HepG2 (cell line): ENCODE data around the gene SDHD. TPM values are rescaled to one million over a fixed set of nuclear protein-coding genes. Genes with fewer than 3 reads are reported as not detected.
A peak's percentile ranks its signal among the peaks of the same experiment; 100 is the strongest.

Experiments used
- ATF1 ChIP-seq: IDR thresholded peaks from 2 replicates; pipeline ENCODE4 v1.6.1; 2016; ENCODE audit warnings: mild to moderate bottlenecking, control low read depth
- FUBP1 ChIP-seq: sonication (generic); formaldehyde crosslinking; IDR thresholded peaks from 2 replicates; pipeline ENCODE4 v1.5.1; 2020; ENCODE audit warnings: missing genetic modification reagents, mild to moderate bottlenecking, borderline replicate concordance
- GTF3A ChIP-seq: sonication (generic); formaldehyde crosslinking; conservative IDR thresholded peaks from 2 replicates; pipeline ENCODE4 v1.4.0; 2020; ENCODE audit warnings: mild to moderate bottlenecking, missing genetic modification reagents
- KMT2A ChIP-seq: sonication (generic); formaldehyde crosslinking; IDR thresholded peaks from 2 replicates; pipeline ENCODE4 v1.4.0; 2020; ENCODE audit warnings: missing genetic modification reagents
- NFKBIZ ChIP-seq: IDR thresholded peaks from 2 replicates; pipeline ENCODE4 v1.6.1; 2018; ENCODE audit warnings: missing genetic modification reagents, missing compliant biosample characterization
- SMAD9 ChIP-seq: sonication (generic); formaldehyde crosslinking; IDR thresholded peaks from 2 replicates; pipeline ENCODE4 v1.5.1; 2020; ENCODE audit warnings: mild to moderate bottlenecking, missing genetic modification reagents
- SNAPC4 ChIP-seq: sonication (generic); formaldehyde crosslinking; IDR thresholded peaks from 2 replicates; pipeline ENCODE4 v1.4.0; 2020; ENCODE audit warnings: mild to moderate bottlenecking, missing genetic modification reagents
- TBX2 ChIP-seq: sonication (generic); formaldehyde crosslinking; IDR thresholded peaks from 2 replicates; pipeline ENCODE4 v1.5.0; 2020; ENCODE audit warnings: missing genetic modification reagents, mild to moderate bottlenecking, borderline replicate concordance
- TRAFD1 ChIP-seq: sonication (generic); formaldehyde crosslinking; IDR thresholded peaks from 2 replicates; pipeline ENCODE4 v1.5.1; 2020; ENCODE audit warnings: missing genetic modification reagents, mild to moderate bottlenecking, borderline replicate concordance
- U2AF1 ChIP-seq: fragments of 200-400 bp; formaldehyde crosslinking; optimal IDR thresholded peaks from 2 replicates; pipeline ENCODE3; 2017; ENCODE audit warnings: mild to moderate bottlenecking, low read depth, low read length
- ZBTB44 ChIP-seq: sonication (generic); formaldehyde crosslinking; IDR thresholded peaks from 2 replicates; pipeline ENCODE4 v1.4.0; 2020; ENCODE audit warnings: missing genetic modification reagents
- ZBTB8A ChIP-seq: sonication (generic); formaldehyde crosslinking; IDR thresholded peaks from 2 replicates; pipeline ENCODE4 v1.4.0; 2020; ENCODE audit warnings: mild to moderate bottlenecking, low read depth, missing genetic modification reagents, borderline replicate concordance
- ZNF17 ChIP-seq: sonication (generic); formaldehyde crosslinking; IDR thresholded peaks from 2 replicates; pipeline ENCODE4 v1.5.0; 2020; ENCODE audit warnings: mild to moderate bottlenecking, missing genetic modification reagents
- ZNF367 ChIP-seq: sonication (generic); formaldehyde crosslinking; IDR thresholded peaks from 2 replicates; pipeline ENCODE4 v1.4.0; 2020; ENCODE audit warnings: missing genetic modification reagents, borderline replicate concordance
- ZNF557 ChIP-seq: sonication (generic); formaldehyde crosslinking; IDR thresholded peaks from 2 replicates; pipeline ENCODE4 v1.4.0; 2020; ENCODE audit warnings: missing genetic modification reagents
- ZNF567 ChIP-seq: sonication (generic); formaldehyde crosslinking; IDR thresholded peaks from 2 replicates; pipeline ENCODE4 v1.8.1; 2023; ENCODE audit warnings: mild to moderate bottlenecking, missing genetic modification reagents, borderline replicate concordance
- ZNF709 ChIP-seq: sonication (generic); formaldehyde crosslinking; IDR thresholded peaks from 2 replicates; pipeline ENCODE4 v1.5.0; 2020; ENCODE audit warnings: mild to moderate bottlenecking, missing genetic modification reagents
- ZNF75D ChIP-seq: sonication (generic); formaldehyde crosslinking; IDR thresholded peaks from 2 replicates; pipeline ENCODE4 v1.8.1; 2023; ENCODE audit warnings: missing genetic modification reagents, mild to moderate bottlenecking, borderline replicate concordance
- ZNF761 ChIP-seq: sonication (generic); formaldehyde crosslinking; conservative IDR thresholded peaks from 2 replicates; pipeline ENCODE4 v1.4.0; 2020; ENCODE audit warnings: mild to moderate bottlenecking, missing genetic modification reagents
- polyA plus RNA-seq, 8 experiments: library from polyadenylated mRNA; depleted of rRNA in 3 of 8; stranded (reverse) in 7 of 8; unstranded in 1 of 8; fragments of >200 nt; fragmentation: Illumina TruSeq in 4 of 8; extraction: Trizol in 4 of 8; gene quantifications; 2 replicates each; pipeline versions ENCODE4 v1.2.1 to v1.2.3, GENCODE V29; 2011 to 2016; ENCODE audit warnings: low read depth in 4 of 8, missing spikeins in 1 of 8, mixed read lengths in 1 of 8; ENCODE audit not compliant: insufficient read depth in 1 of 8
- total RNA-seq, 5 experiments: library from RNA; depleted of rRNA; stranded (reverse); fragments of >200 nt; fragmentation: Illumina TruSeq; extraction: Trizol; gene quantifications; 2 replicates each; pipeline ENCODE4 v1.2.3, GENCODE V29; 2016; ENCODE audit warnings: low read depth in 1 of 5

The SDHD gene
- total and polyA plus RNA-seq, 2 of the 13 experiments (the other 11 are each of a cell fraction or from before 2014, with no cell fraction given): 117 to 123 TPM

GRCh38 chr11:112073941-112074811 lies 12.5 kb upstream of the SDHD start, which contains the start of the genes NKAPD1 and PIH1D2 (continued):
- TF ChIP-seq TBX2 (CRISPR knock-in tag) (no peak; the same call in 1 of the 2 replicates), ZBTB44 (CRISPR knock-in tag) (no peak; the same call in 1 of the 2 replicates), NFKBIZ (CRISPR knock-in tag) (0 out of 2 replicates have a peak, but pooled peaks have one; percentile 59), TRAFD1 (no peak), ZNF761 (CRISPR knock-in tag) (no peak), ZNF367 (no peak), ATF1 (CRISPR knock-in tag) (peak; percentile 58), SMAD9 (CRISPR knock-in tag) (no peak), KMT2A (CRISPR knock-in tag) (peak; percentile 63), ZNF557 (CRISPR knock-in tag) (no peak), ZNF75D (CRISPR knock-in tag) (no peak), ZNF709 (CRISPR knock-in tag) (no peak), ZNF17 (no peak), ZNF567 (no peak), U2AF1 (peak; percentile 92), GTF3A (no peak), ZBTB8A (CRISPR knock-in tag) (no peak), FUBP1 (CRISPR knock-in tag) (no peak), SNAPC4 (CRISPR knock-in tag) (no peak)
